Fibroblast of lung (primary cell): Measurements from ENCODE around the gene IL25. TPM values are rescaled to one million over a fixed set of nuclear protein-coding genes. Genes with fewer than 3 reads are reported as not detected.

Experiments used
- DNase-seq, 2 donors: peaks; one replicate each; pipeline versions ENCODE4 v3.0.0 to v3.0.0-alpha.2; 2010; ENCODE audit warnings: low read depth in 2 of 2
- H2AFZ ChIP-seq: 2 replicates; pipeline ENCODE4 v1.5.1; 2012; ENCODE audit warnings: low read length, control low read depth, inconsistent platforms
- H3K27ac ChIP-seq: 2 replicates; pipeline ENCODE4 v1.5.1; 2011; ENCODE audit warnings: low read length, control low read depth; ENCODE audit not compliant: insufficient read depth
- H3K27me3 ChIP-seq: 2 replicates; pipeline ENCODE4 v1.5.1; 2011; ENCODE audit warnings: mild to moderate bottlenecking, low read length; ENCODE audit not compliant: control insufficient read depth, insufficient read depth
- H3K36me3 ChIP-seq: 2 replicates; pipeline ENCODE4 v1.5.1; 2011; ENCODE audit warnings: low read length; ENCODE audit not compliant: control insufficient read depth, insufficient read depth
- H3K4me1 ChIP-seq: 2 replicates; pipeline ENCODE4 v1.5.1; 2011; ENCODE audit warnings: low read length; ENCODE audit not compliant: control insufficient read depth, insufficient read depth; ENCODE audit errors: extremely low read depth
- H3K4me2 ChIP-seq: 2 replicates; pipeline ENCODE4 v1.5.1; 2011; ENCODE audit warnings: low read length, control low read depth; ENCODE audit not compliant: insufficient read depth; ENCODE audit errors: extremely low read depth
- H3K4me3 ChIP-seq, 4 experiments: fragments of 200-600 bp in 1 of 4; sonication (generic) in 1 of 4; replicated peaks in 1 of 4; 2 replicates each; pipeline ENCODE4 v1.5.1; 2011 to 2016; ENCODE audit warnings: low read length in 4 of 4, low read depth in 3 of 4, mild to moderate bottlenecking in 3 of 4, control low read depth in 2 of 4, inconsistent platforms in 1 of 4, mixed read lengths in 1 of 4; ENCODE audit not compliant: insufficient read depth in 1 of 4; ENCODE audit errors: control extremely low read depth in 1 of 4
- H3K79me2 ChIP-seq: 2 replicates; pipeline ENCODE4 v1.5.1; 2012; ENCODE audit warnings: mild to moderate bottlenecking, low read length, inconsistent platforms; ENCODE audit not compliant: control insufficient read depth, insufficient read depth
- H3K9ac ChIP-seq: 2 replicates; pipeline ENCODE4 v1.5.1; 2011; ENCODE audit warnings: mild to moderate bottlenecking, low read length, control low read depth; ENCODE audit not compliant: insufficient read depth
- H3K9me3 ChIP-seq: 2 replicates; pipeline ENCODE4 v1.5.1; 2012; ENCODE audit warnings: low read depth, low read length; ENCODE audit not compliant: control insufficient read depth, insufficient read depth
- H4K20me1 ChIP-seq: 2 replicates; pipeline ENCODE4 v1.5.1; 2011; ENCODE audit warnings: low read length; ENCODE audit not compliant: control insufficient read depth, insufficient read depth; ENCODE audit errors: extremely low read depth
- CTCF ChIP-seq, 2 donors: IDR thresholded peaks in 1 of 2; conservative IDR thresholded peaks in 1 of 2; 1 replicate in 1 of 2; 2 replicates in 1 of 2; pipeline ENCODE4 v1.5.1; 2011 to 2012; ENCODE audit warnings: low read length in 2 of 2, control low read depth in 1 of 2, inconsistent platforms in 1 of 2, low read depth in 1 of 2, mild to moderate bottlenecking in 1 of 2
- EZH2 ChIP-seq: IDR thresholded peaks from 2 replicates; pipeline ENCODE4 v1.5.1; 2012; ENCODE audit warnings: low read length, control low read depth, mild to moderate bottlenecking; ENCODE audit errors: missing control alignments
- polyA plus RNA-seq, 2 donors: library from polyadenylated mRNA; depleted of rRNA in 1 of 2; stranded (reverse) in 1 of 2; unstranded in 1 of 2; fragments of >200 nt; gene quantifications; 2 replicates each; pipeline ENCODE4 v1.2.1, GENCODE V29; 2011 to 2012; ENCODE audit warnings: missing spikeins in 1 of 2
- total RNA-seq: library from RNA; depleted of rRNA; stranded (reverse); fragments of >200 nt; gene quantifications from 2 replicates; pipeline ENCODE4 v1.2.1, GENCODE V29; 2014

The IL25 gene
- total and polyA plus RNA-seq, 2 donors (not counting 1 experiment from before 2014, with no cell fraction given), result not detected

DNA sequence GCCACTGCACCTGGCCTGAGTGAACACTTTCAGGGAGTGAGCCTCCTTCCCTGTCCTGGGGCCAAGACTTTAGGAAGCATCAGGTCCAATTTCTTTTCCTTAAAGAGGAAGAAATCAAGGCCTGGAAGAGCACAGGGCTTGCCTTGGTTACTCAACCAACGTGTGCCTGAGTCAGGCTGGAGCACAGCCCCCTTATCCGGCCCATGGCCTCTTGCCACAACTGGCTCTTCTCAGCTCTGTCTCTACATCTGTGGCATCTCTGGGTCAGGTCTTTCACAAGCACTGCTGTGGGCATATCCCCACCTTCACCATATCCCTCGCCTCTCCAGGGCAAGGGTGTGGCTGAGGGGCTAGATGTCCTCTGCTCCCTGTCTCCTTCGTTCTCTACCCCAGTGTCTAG is 28.7 kb downstream of the IL25 start:
- Histone ChIP-seq H4K20me1 (no peaks in the 10 kb centered on the region), H3K4me1 (no peaks in the 10 kb centered on the region), H3K9me3 (no peaks in the 10 kb centered on the region), H2AFZ (no peak overlapping the region), H3K9ac (no peak overlapping the region), H3K36me3 (no peaks in the 10 kb centered on the region), H3K79me2 (no peaks in the 10 kb centered on the region), H3K4me3 (no peak overlapping the region), H3K27ac (no peak overlapping the region), H3K27me3 (no peaks in the 10 kb centered on the region), H3K4me2 (no peak overlapping the region)
- TF ChIP-seq EZH2, result no peak
- TF ChIP-seq CTCF (conservative IDR thresholded peaks at IDR 0.05 in 1 of 2, IDR thresholded peaks at IDR 0.05 in 1 of 2; ENCODE audit: low read depth in 1 of 2, low read length in 2 of 2), result no peak
- DNase-seq, result no peak

GRCh38 chr14:23402296-23403138 is 29.9 kb downstream of the IL25 start:
- Histone ChIP-seq H3K4me2 (no peak overlapping the region), H4K20me1 (no peaks in the 10 kb centered on the region), H3K79me2 (no peaks in the 10 kb centered on the region), H3K9me3 (no peaks in the 10 kb centered on the region), H3K4me1 (no peaks in the 10 kb centered on the region), H3K4me3 (no peak overlapping the region), H3K27me3 (no peaks in the 10 kb centered on the region), H3K9ac (no peak overlapping the region), H3K36me3 (no peaks in the 10 kb centered on the region), H3K27ac (no peak overlapping the region), H2AFZ (no peak overlapping the region)
- TF ChIP-seq CTCF (conservative IDR thresholded peaks at IDR 0.05 in 1 of 2, IDR thresholded peaks at IDR 0.05 in 1 of 2; ENCODE audit: low read depth in 1 of 2, low read length in 2 of 2), result no peak
- no peak for TF ChIP-seq EZH2
- no peak for DNase-seq

- H3K4me2 ChIP-seq, result no peak overlapping the region
- no peaks in the 10 kb centered on the region for H4K20me1 ChIP-seq
- no peaks in the 10 kb centered on the region for H3K36me3 ChIP-seq
- no peaks in the 10 kb centered on the region for H3K27me3 ChIP-seq
- H2AFZ ChIP-seq, result no peak overlapping the region
- no peaks in the 10 kb centered on the region for H3K4me1 ChIP-seq
- TF ChIP-seq CTCF (conservative IDR thresholded peaks at IDR 0.05 in 1 of 2, IDR thresholded peaks at IDR 0.05 in 1 of 2; ENCODE audit: low read depth in 1 of 2, low read length in 2 of 2) (no peak), EZH2 (no peak)
- H3K9ac ChIP-seq, result no peak overlapping the region
- no peak overlapping the region for H3K4me3 ChIP-seq
- H3K27ac ChIP-seq, result no peak overlapping the region
- no peak for DNase-seq
- H3K79me2 ChIP-seq, result no peaks in the 10 kb centered on the region
- no peaks in the 10 kb centered on the region for H3K9me3 ChIP-seq
These were observed 30.5 kb downstream of the IL25 start for GRCh38 chr14:23403139-23403438.
